HCT116 (cell line): ENCODE results near the gene USP10. TPM values are rescaled to one million over a fixed set of nuclear protein-coding genes. Genes with fewer than 3 reads are reported as not detected.

Experiments
- ATAC-seq: fragments of 200-7000 bp; cut with Tn5 transposase; 2 replicates; pipeline ENCODE4 v1.9.1; 2020; ENCODE audit warnings: mild to moderate bottlenecking, moderate library complexity
- BruUV-seq: library from RNA; stranded (reverse); fragments of 400-500 nt; replicated peaks from 2 replicates; lab custom pipeline; 2021; lab: Mats Ljungman, UMichigan
- CTCF ChIA-PET: fragments of 300-600 bp; sonication (Branson Sonifier 250); formaldehyde crosslinking; loops from one replicate; lab custom pipeline; 2021; ENCODE audit warnings: antibody characterized with exemption; lab: Charles Lee
- POLR2A ChIA-PET: fragments of 300-600, 350-600 bp; sonication (Branson Sonifier 250); formaldehyde crosslinking; loops from one replicate; lab custom pipeline; 2021; ENCODE audit warnings: antibody characterized with exemption; lab: Charles Lee
- RAD21 ChIA-PET, 2 experiments: fragments of 300-600 bp; sonication (Branson Sonifier 250); formaldehyde crosslinking; loops; one replicate each; lab custom pipeline; 2023; ENCODE audit warnings: low total read pairs in 2 of 2; ENCODE audit not compliant: uncharacterized antibody in 2 of 2, unreplicated experiment in 2 of 2, low non-redundant PET in 1 of 2; lab: Charles Lee
- DNase-seq: peaks from one replicate; pipeline ENCODE4 v3.0.0-alpha.2; 2010; ENCODE audit warnings: low read depth, low spot score
- H2AFZ ChIP-seq: fragments of 200-600 bp; shearing (Covaris generic), sonication (generic); 2 replicates; pipeline ENCODE4 v1.6.1; 2017; ENCODE audit warnings: low read depth, mixed run types, mixed read lengths, antibody characterized with exemption, low read length; ENCODE audit not compliant: poor library complexity, severe bottlenecking
- H3K27ac ChIP-seq: 2 replicates; pipeline ENCODE4 v1.5.1; 2012; ENCODE audit warnings: low read depth, low read length
- H3K27me3 ChIP-seq: fragments of 200-600 bp; sonication (generic); 2 replicates; pipeline ENCODE4 v1.6.1; 2016; ENCODE audit warnings: mixed run types, low read length, mixed read lengths; ENCODE audit not compliant: insufficient read depth
- H3K36me3 ChIP-seq, 2 experiments: fragments of 200-500 bp in 1 of 2; fragments of 200-600 bp in 1 of 2; sonication (Bioruptor generic) in 1 of 2; sonication (generic) in 1 of 2; 2 replicates each; pipeline versions ENCODE4 v1.5.1 to v1.6.1; 2014 to 2016; ENCODE audit warnings: low read length in 2 of 2, inconsistent platforms in 1 of 2, mixed read lengths in 1 of 2, mixed run types in 1 of 2; ENCODE audit not compliant: insufficient read depth in 2 of 2, control insufficient read depth in 1 of 2
- H3K4me1 ChIP-seq, 2 experiments: fragments of 200-600 bp in 1 of 2; sonication (generic) in 1 of 2; 2 replicates each; pipeline versions ENCODE4 v1.5.1 to v1.6.1; 2012 to 2017; ENCODE audit warnings: low read length in 2 of 2, inconsistent platforms in 1 of 2, mild to moderate bottlenecking in 1 of 2, mixed read lengths in 1 of 2, mixed run types in 1 of 2, moderate library complexity in 1 of 2; ENCODE audit not compliant: insufficient read depth in 2 of 2, control insufficient read depth in 1 of 2
- H3K4me2 ChIP-seq: fragments of 200-600 bp; sonication (generic); 2 replicates; pipeline ENCODE4 v1.6.1; 2017; ENCODE audit warnings: mixed run types, low read length, mixed read lengths
- H3K4me3 ChIP-seq, 2 experiments: fragments of 200-600 bp in 1 of 2; sonication (generic) in 1 of 2; replicated peaks in 1 of 2; 2 replicates each; pipeline ENCODE4 v1.5.1; 2011 to 2016; ENCODE audit warnings: low read length in 2 of 2, control low read depth in 1 of 2, low read depth in 1 of 2, mild to moderate bottlenecking in 1 of 2, mixed read lengths in 1 of 2, mixed run types in 1 of 2
- H3K79me2 ChIP-seq: fragments of 200-600 bp; sonication (generic); 2 replicates; pipeline ENCODE4 v1.6.1; 2017; ENCODE audit warnings: mild to moderate bottlenecking, mixed run types, low read length, moderate library complexity, mixed read lengths; ENCODE audit not compliant: insufficient read depth
- H3K9ac ChIP-seq: fragments of 200-600 bp; sonication (generic); 2 replicates; pipeline ENCODE4 v1.6.1; 2016; ENCODE audit warnings: low read length, mixed read lengths
- H3K9me2 ChIP-seq: fragments of 200-600 bp; sonication (generic), shearing (Covaris generic); 2 replicates; pipeline ENCODE4 v1.6.1; 2017; ENCODE audit warnings: mixed run types, mild to moderate bottlenecking, moderate library complexity; ENCODE audit not compliant: insufficient read depth
- H3K9me3 ChIP-seq, 2 experiments: fragments of 200-500 bp in 1 of 2; fragments of 200-600 bp in 1 of 2; sonication (Bioruptor generic) in 1 of 2; sonication (generic) in 1 of 2; 2 replicates each; pipeline ENCODE4 v1.6.1; 2014 to 2017; ENCODE audit warnings: low read length in 2 of 2, mixed read lengths in 2 of 2, inconsistent platforms in 1 of 2, low read depth in 1 of 2, mild to moderate bottlenecking in 1 of 2, mixed run types in 1 of 2, moderate library complexity in 1 of 2; ENCODE audit not compliant: control insufficient read depth in 1 of 2, insufficient read depth in 1 of 2
- H4K20me1 ChIP-seq: fragments of 200-600 bp; sonication (generic), shearing (Covaris generic); 2 replicates; pipeline ENCODE4 v1.6.1; 2017; ENCODE audit warnings: mixed run types, mild to moderate bottlenecking, moderate library complexity; ENCODE audit not compliant: insufficient read depth
- CBX3 ChIP-seq: IDR thresholded peaks from 2 replicates; pipeline ENCODE4 v1.6.1; 2012; ENCODE audit warnings: low read depth
- CEBPB ChIP-seq: IDR thresholded peaks from 2 replicates; pipeline ENCODE4 v1.6.1; 2012; ENCODE audit warnings: low read depth
- CTCF ChIP-seq, 3 experiments: fragments of 200-600 bp in 1 of 3; sonication (generic) in 1 of 3; IDR thresholded peaks in 2 of 3; conservative IDR thresholded peaks in 1 of 3; 2 replicates each; pipeline ENCODE4 v1.5.1; 2012 to 2017; ENCODE audit warnings: low read depth in 2 of 3, low read length in 2 of 3, antibody characterized with exemption in 1 of 3, borderline replicate concordance in 1 of 3, control low read depth in 1 of 3, mild to moderate bottlenecking in 1 of 3, mixed read lengths in 1 of 3, mixed run types in 1 of 3, moderate library complexity in 1 of 3; ENCODE audit not compliant: insufficient read depth in 1 of 3
- EGR1 ChIP-seq: IDR thresholded peaks from 2 replicates; pipeline ENCODE4 v1.6.1; 2012; ENCODE audit warnings: low read depth
- ELF1 ChIP-seq: IDR thresholded peaks from 2 replicates; pipeline ENCODE4 v1.6.1; 2012; ENCODE audit warnings: low read depth, borderline replicate concordance
- EZH2 ChIP-seq: fragments of 200-600 bp; sonication (generic); IDR thresholded peaks from 2 replicates; pipeline ENCODE4 v1.6.1; 2017; ENCODE audit warnings: antibody characterized with exemption, mixed run types
- EZH2phosphoT487 ChIP-seq: fragments of 200-600 bp; IDR thresholded peaks from 2 replicates; pipeline ENCODE4 v1.6.1; 2018; ENCODE audit warnings: antibody characterized with exemption, borderline replicate concordance
- FOSL1 ChIP-seq: IDR thresholded peaks from 2 replicates; pipeline ENCODE4 v1.6.1; 2012; ENCODE audit warnings: low read depth
- JUND ChIP-seq: IDR thresholded peaks from 2 replicates; pipeline ENCODE4 v1.6.1; 2012
- MAX ChIP-seq: IDR thresholded peaks from 2 replicates; pipeline ENCODE4 v1.6.1; 2012
- POLR2A ChIP-seq: IDR thresholded peaks from 2 replicates; pipeline ENCODE4 v1.7.0; 2011; ENCODE audit warnings: borderline replicate concordance; ENCODE audit not compliant: insufficient read depth, insufficient read length; ENCODE audit errors: extremely low read depth
- RAD21 ChIP-seq: IDR thresholded peaks from 2 replicates; pipeline ENCODE4 v1.6.1; 2012; ENCODE audit warnings: low read depth, mild to moderate bottlenecking
- SP1 ChIP-seq: IDR thresholded peaks from 2 replicates; pipeline ENCODE4 v1.6.1; 2012; ENCODE audit warnings: low read depth
- SRF ChIP-seq: IDR thresholded peaks from 2 replicates; pipeline ENCODE4 v1.6.1; 2012; ENCODE audit warnings: low read depth
- TCF7L2 ChIP-seq: IDR thresholded peaks from 2 replicates; pipeline ENCODE4 v1.7.0; 2011; ENCODE audit warnings: borderline replicate concordance, inconsistent platforms; ENCODE audit not compliant: insufficient read depth, insufficient read length; ENCODE audit errors: extremely low read depth
- ZFX ChIP-seq: fragments of 450-650 bp; IDR thresholded peaks from 2 replicates; pipeline ENCODE4 v1.6.1; 2017
- intact Hi-C: fragments of 100-400 bp; cut with micrococcal nuclease; formaldehyde crosslinking; loops from 2 replicates; pipeline ENCODE4 v1.10.0; 2022
- total RNA-seq: library from RNA; stranded (reverse); gene quantifications from one replicate; pipeline ENCODE4 v1.2.1, GENCODE V29; 2021; ENCODE audit not compliant: unreplicated experiment

USP10 gene
- total RNA-seq, 1 experiment from 2014 or later = 175 TPM

- H3K9me3 ChIP-seq = no peaks in the 10 kb centered on the region
- no peak overlapping the region for H3K4me3 ChIP-seq
- TF ChIP-seq EZH2phosphoT487 = no peak
- no peak for TF ChIP-seq TCF7L2
- TF ChIP-seq ELF1 = no peak
- no peak for TF ChIP-seq FOSL1
- no peak for TF ChIP-seq EGR1
- no peak for TF ChIP-seq SRF
- no peak for TF ChIP-seq JUND
- TF ChIP-seq MAX = no peak
- no peak for TF ChIP-seq CTCF (IDR thresholded peaks at IDR 0.05 in 2 of 3, conservative IDR thresholded peaks at IDR 0.05 in 1 of 3; ENCODE audit: borderline replicate concordance in 1 of 3, insufficient read depth in 1 of 3, low read depth in 2 of 3, low read length in 2 of 3)
- TF ChIP-seq ZFX = no peak
- TF ChIP-seq RAD21 = no peak
- no peak for TF ChIP-seq CEBPB
- TF ChIP-seq POLR2A = no peak
- TF ChIP-seq EZH2 = no peak
- no peak for TF ChIP-seq CBX3
- no peak for TF ChIP-seq SP1
- TF ChIP-seq, all 23 proteins: peak for 0
- peaks cover 4% of the 10 kb centered on the region; the same call in 1 of the 2 replicates for H3K79me2 ChIP-seq
- DNase-seq = no peak
- H3K9me2 ChIP-seq = no peaks in the 10 kb centered on the region
- POLR2A ChIA-PET = no interaction called here
- no peaks in the 10 kb centered on the region for H3K4me1 ChIP-seq
- BruUV-seq = no TSS peak
- no peaks in the 10 kb centered on the region for H4K20me1 ChIP-seq
- H3K4me2 ChIP-seq = no peak overlapping the region
- CTCF ChIA-PET = no interaction called here
- no peak overlapping the region for H3K27ac ChIP-seq
- no peak overlapping the region for H2AFZ ChIP-seq
- peaks cover 32 to 36% of the 10 kb centered on the region in 2 experiments; a peak in 3 of 4 replicates for H3K36me3 ChIP-seq
- no peak for ATAC-seq
- H3K9ac ChIP-seq = no peak overlapping the region
- H3K27me3 ChIP-seq = no peaks in the 10 kb centered on the region
- RAD21 ChIA-PET = no interaction called here
- intact Hi-C loops = no loop called here
Observed at GRCh38 chr16:84654998-84655397, 44.8 kb upstream of the USP10 start.
